Daoy (cell line): ENCODE data around the gene MTG2. TPM values are rescaled to one million over a fixed set of nuclear protein-coding genes. Genes with fewer than 3 reads are reported as not detected.
A peak's percentile ranks its signal among the peaks of the same experiment; 100 is the strongest.
"Not testable (repeated sequence)": the region's sequence is repeated elsewhere in the genome, so short reads cannot be mapped to it uniquely, and the experiment has no call there.

Experiments
- DNase-seq: peaks from one replicate; pipeline ENCODE4 v3.0.0-alpha.2; 2015; ENCODE audit warnings: low read depth
- total RNA-seq: library from RNA; depleted of rRNA; stranded (reverse); fragments of >200 nt; shearing (Covaris generic); gene quantifications from 2 replicates; pipeline ENCODE4 v1.2.3, GENCODE V29; 2014

Gene MTG2
- total RNA-seq, 1 experiment from 2014 or later: 23.0 TPM

GRCh38 chr20:62146019-62146755 lies 36.6 kb upstream of the MTG2 start:
- DNase-seq: no peak

GRCh38 chr20:62147125-62147524 lies 35.7 kb upstream of the MTG2 start:
- no peak for DNase-seq

GRCh38 chr20:62147528-62147927 lies 35.3 kb upstream of the MTG2 start:
- DNase-seq: no peak

- not testable (repeated sequence) for DNase-seq
Observed at GRCh38 chr20:62148383-62148782, 34.4 kb upstream of the MTG2 start.

GRCh38 chr20:62148908-62149314 lies 33.9 kb upstream of the MTG2 start:
- DNase-seq: no peak

GRCh38 chr20:62149532-62150309 lies 33.1 kb upstream of the MTG2 start:
- DNase-seq: no peak

- DNase-seq: no peak
Observed at GRCh38 chr20:62150310-62150575, 32.6 kb upstream of the MTG2 start.

- no peak for DNase-seq
Observed at GRCh38 chr20:62151225-62151624, 31.6 kb upstream of the MTG2 start.

GRCh38 chr20:62151835-62152364 lies 30.9 kb upstream of the MTG2 start:
- no peak for DNase-seq

GRCh38 chr20:62155428-62156253 lies 27.2 kb upstream of the MTG2 start:
- peak; percentile 62 for DNase-seq

- no peak for DNase-seq
Observed at GRCh38 chr20:62156254-62156556, 26.6 kb upstream of the MTG2 start.

GRCh38 chr20:62156592-62157386 lies 26.0 kb upstream of the MTG2 start:
- peak; percentile 51 for DNase-seq

GRCh38 chr20:62157387-62158087 lies 25.3 kb upstream of the MTG2 start:
- no peak for DNase-seq

- DNase-seq: no peak
Observed at GRCh38 chr20:62158088-62158400, 24.8 kb upstream of the MTG2 start.

GRCh38 chr20:62158541-62158940 lies 24.3 kb upstream of the MTG2 start:
- DNase-seq: no peak

- no peak for DNase-seq
Observed at GRCh38 chr20:62159052-62159451, 23.8 kb upstream of the MTG2 start.

- DNase-seq: peak; percentile 73
Observed at GRCh38 chr20:62159839-62160238, 23.0 kb upstream of the MTG2 start.

GRCh38 chr20:62160253-62160652 lies 22.6 kb upstream of the MTG2 start:
- no peak for DNase-seq

- no peak for DNase-seq
Observed at GRCh38 chr20:62160876-62161275, 22.0 kb upstream of the MTG2 start.

GRCh38 chr20:62161347-62161746 lies 21.5 kb upstream of the MTG2 start:
- DNase-seq: peak; percentile 80

GRCh38 chr20:62162765-62163484 lies 19.9 kb upstream of the MTG2 start:
- no peak for DNase-seq
